ENCODE measurements around the gene NAT14. TPM values are rescaled to one million over a fixed set of nuclear protein-coding genes. Genes with fewer than 3 reads are reported as not detected.
"Not testable (repeated sequence)": the region's sequence is repeated elsewhere in the genome, so short reads cannot be mapped to it uniquely, and the experiment has no call there.

The NAT14 gene
- total RNA-seq, 1 donor from 2014 or later: 14.7 TPM

GRCh38 chr19:55527197-55528029 is 42.4 kb downstream of the NAT14 start:
- TF ChIP-seq CTCF (IDR thresholded peaks at IDR 0.05): no peak
- H3K36me3 ChIP-seq: no peaks in the 10 kb centered on the region
- H3K4me3 ChIP-seq: no peak overlapping the region
- peaks cover 3% of the 10 kb centered on the region for H3K4me1 ChIP-seq
- intact Hi-C loops (cut with DNase I): no loop called here
- no peak overlapping the region for H3K27ac ChIP-seq
- no peak for ATAC-seq
- DNase-seq: no peak
- no peaks in the 10 kb centered on the region for H3K27me3 ChIP-seq
- H3K9me3 ChIP-seq: no peaks in the 10 kb centered on the region

- Histone ChIP-seq H3K27ac (no peak overlapping the region), H3K4me3 (no peak overlapping the region), H3K4me1 (peaks cover 3% of the 10 kb centered on the region), H3K36me3 (no peaks in the 10 kb centered on the region), H3K9me3 (no peaks in the 10 kb centered on the region), H3K27me3 (no peaks in the 10 kb centered on the region)
- DNase-seq (no peak), ATAC-seq (no peak)
- TF ChIP-seq CTCF (IDR thresholded peaks at IDR 0.05): no peak
- intact Hi-C loops (cut with DNase I): no loop called here
Observed at GRCh38 chr19:55528030-55528803, 43.2 kb downstream of the NAT14 start.

GRCh38 chr19:55529636-55530234 is 44.7 kb downstream of the NAT14 start:
- H3K4me1 ChIP-seq: peaks cover 3% of the 10 kb centered on the region
- no peak overlapping the region for H3K27ac ChIP-seq
- H3K36me3 ChIP-seq: no peaks in the 10 kb centered on the region
- TF ChIP-seq CTCF (IDR thresholded peaks at IDR 0.05): no peak
- intact Hi-C loops (cut with DNase I): no loop called here
- DNase-seq (no peak), ATAC-seq (no peak)
- no peaks in the 10 kb centered on the region for H3K9me3 ChIP-seq
- H3K4me3 ChIP-seq: no peak overlapping the region
- H3K27me3 ChIP-seq: no peaks in the 10 kb centered on the region

- H3K9me3 ChIP-seq: no peaks in the 10 kb centered on the region
- H3K27ac ChIP-seq: no peak overlapping the region
- no peak for ATAC-seq
- no peaks in the 10 kb centered on the region for H3K27me3 ChIP-seq
- H3K4me1 ChIP-seq: peaks cover 3% of the 10 kb centered on the region
- H3K36me3 ChIP-seq: no peaks in the 10 kb centered on the region
- DNase-seq: no peak
- no peak overlapping the region for H3K4me3 ChIP-seq
- TF ChIP-seq CTCF (IDR thresholded peaks at IDR 0.05): no peak
- intact Hi-C loops (cut with DNase I): no loop called here
Observed at GRCh38 chr19:55530996-55531395, 46.0 kb downstream of the NAT14 start.

GRCh38 chr19:55534280-55534679 is 49.3 kb downstream of the NAT14 start:
- H3K27ac ChIP-seq; H3K4me3 ChIP-seq; DNase-seq; ATAC-seq; H3K4me1 ChIP-seq; intact Hi-C loops (cut with DNase I); H3K9me3 ChIP-seq; H3K36me3 ChIP-seq; H3K27me3 ChIP-seq: not testable (repeated sequence)

Data from upper lobe of right lung (tissue), 1 donor.